ENCODE measurements around the gene PCED1B. TPM values are rescaled to one million over a fixed set of nuclear protein-coding genes. Genes with fewer than 3 reads are reported as not detected.
"Not testable (repeated sequence)": the region's sequence is repeated elsewhere in the genome, so short reads cannot be mapped to it uniquely, and the experiment has no call there.

The PCED1B gene
- total RNA-seq, 1 donor: 10.0 TPM

DNA sequence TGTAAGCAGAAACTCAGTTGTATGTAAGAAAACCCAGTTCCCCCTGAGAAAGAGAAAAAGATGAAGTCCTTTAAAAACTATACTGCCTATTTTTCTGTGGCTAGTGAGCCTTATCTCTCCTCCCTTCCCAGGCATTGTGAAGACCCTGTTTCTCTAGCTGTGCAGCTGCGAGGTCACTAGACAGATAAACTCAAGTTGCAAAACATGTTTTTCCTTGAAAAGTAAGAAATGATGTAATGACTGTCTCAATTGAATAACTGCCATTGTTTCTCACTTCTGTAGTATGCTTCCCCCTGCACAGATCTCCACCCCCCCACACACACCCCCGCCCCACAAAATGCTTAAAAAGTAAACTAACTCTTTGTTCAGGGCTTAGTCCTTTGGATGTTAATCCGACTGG lies 23.6 kb upstream of the PCED1B start:
- not testable (repeated sequence) for H3K27me3 ChIP-seq (ENCODE audit: insufficient read depth, low read length); H3K4me1 ChIP-seq (ENCODE audit: insufficient read depth, low read length); H3K4me3 ChIP-seq (ENCODE audit: low read length); H3K9me3 ChIP-seq (ENCODE audit: low read depth, low read length)

DNA sequence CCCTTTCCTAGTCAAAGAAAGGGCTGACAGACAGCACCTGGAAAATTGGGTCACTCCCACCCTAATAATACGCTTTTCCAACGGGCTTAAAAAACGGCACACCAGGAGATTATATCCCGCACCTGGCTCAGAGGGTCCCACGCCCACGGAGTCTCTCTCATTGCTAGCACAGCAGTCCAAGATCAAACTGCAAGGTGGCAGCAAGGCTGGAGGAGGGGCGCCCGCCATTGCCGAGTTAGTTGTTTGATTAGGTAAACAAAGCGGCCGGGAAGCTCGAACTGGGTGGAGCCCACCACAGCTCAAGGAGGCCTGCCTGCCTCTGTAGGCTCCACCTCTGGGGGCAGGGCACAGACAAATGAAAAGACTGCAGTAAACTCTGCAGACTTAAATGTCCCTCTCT lies 22.5 kb upstream of the PCED1B start:
- not testable (repeated sequence) for H3K4me1 ChIP-seq (ENCODE audit: insufficient read depth, low read length); H3K4me3 ChIP-seq (ENCODE audit: low read length); H3K27me3 ChIP-seq (ENCODE audit: insufficient read depth, low read length); H3K9me3 ChIP-seq (ENCODE audit: low read depth, low read length)

DNA sequence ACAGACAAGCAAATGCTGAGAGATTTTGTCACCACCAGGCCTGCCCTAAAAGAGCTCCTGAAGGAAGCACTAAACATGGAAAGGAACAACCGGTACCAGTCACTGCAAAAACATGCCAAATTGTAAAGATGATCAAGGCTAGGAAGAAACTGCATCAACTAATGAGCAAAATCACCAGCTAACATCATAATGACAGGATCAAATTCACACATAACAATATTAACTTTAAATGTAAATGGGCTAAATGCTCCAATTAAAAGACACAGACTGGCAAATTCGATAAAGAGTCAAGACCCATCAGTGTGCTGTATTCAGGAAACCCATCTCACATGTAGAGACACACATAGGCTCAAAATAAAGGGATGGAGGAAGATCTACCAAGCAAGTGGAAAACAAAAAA lies 20.8 kb upstream of the PCED1B start:
- H3K4me3 ChIP-seq (ENCODE audit: low read length); H3K9me3 ChIP-seq (ENCODE audit: low read depth, low read length); H3K4me1 ChIP-seq (ENCODE audit: insufficient read depth, low read length); H3K27me3 ChIP-seq (ENCODE audit: insufficient read depth, low read length): not testable (repeated sequence)

DNA sequence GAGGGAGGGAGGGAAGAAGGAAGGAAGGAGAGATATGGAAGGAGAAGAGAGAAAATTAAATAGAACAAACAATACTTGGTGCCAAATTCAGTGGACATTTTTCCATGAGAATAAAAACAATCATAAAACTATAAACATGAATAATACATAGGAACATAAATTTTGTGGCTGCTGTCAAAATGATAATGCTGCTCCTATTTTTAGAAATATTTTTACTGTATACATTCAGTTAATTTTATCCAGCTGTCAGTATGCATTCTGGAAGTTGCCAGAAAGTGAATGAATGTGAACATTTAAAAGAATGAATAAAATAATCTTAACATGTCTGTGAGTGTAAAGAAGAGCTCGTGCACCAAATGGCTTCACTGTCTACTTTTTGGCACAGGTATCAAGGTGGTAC lies 13.9 kb upstream of the PCED1B start:
- no peaks in the 10 kb centered on the region for H3K27me3 ChIP-seq (ENCODE audit: insufficient read depth, low read length)
- no peaks in the 10 kb centered on the region for H3K9me3 ChIP-seq (ENCODE audit: low read depth, low read length)
- H3K4me1 ChIP-seq (ENCODE audit: insufficient read depth, low read length): no peaks in the 10 kb centered on the region
- H3K4me3 ChIP-seq (ENCODE audit: low read length): no peak overlapping the region

DNA sequence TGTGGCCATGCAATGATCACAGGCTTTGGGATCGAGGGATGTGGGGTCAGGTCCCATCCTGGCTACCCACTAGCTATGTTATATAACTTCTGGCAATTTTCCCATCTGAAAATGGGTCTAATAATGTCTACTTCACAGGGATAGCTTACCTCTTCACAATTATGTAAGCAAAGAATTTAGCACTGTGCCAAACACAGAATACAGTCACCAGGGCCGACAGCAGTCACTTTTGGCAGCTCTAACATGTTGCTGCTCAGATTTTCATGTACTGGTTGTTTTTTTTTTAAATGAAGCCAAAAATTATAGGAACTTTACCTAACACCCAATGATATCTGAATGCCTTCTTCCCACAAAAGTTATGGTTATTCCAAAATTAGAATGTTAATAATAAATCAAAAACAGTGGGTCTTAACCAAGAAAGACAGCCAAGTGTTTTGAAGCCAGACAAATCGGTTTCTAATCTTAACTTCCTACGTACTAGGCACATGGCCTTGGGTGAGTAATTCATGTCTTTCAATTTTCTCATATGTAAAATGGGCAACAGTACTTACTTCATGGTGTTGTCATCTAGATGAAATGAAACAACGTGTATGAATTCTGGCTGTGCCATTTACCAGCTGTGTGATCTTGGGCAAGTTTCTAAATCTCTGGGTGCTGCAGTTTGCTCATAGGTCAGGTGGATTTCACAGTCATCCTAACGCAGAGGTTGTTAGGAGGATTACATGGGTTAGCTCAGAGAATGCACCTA lies 13.0 kb upstream of the PCED1B start:
- Histone ChIP-seq H3K27me3 (ENCODE audit: insufficient read depth, low read length) (no peaks in the 10 kb centered on the region), H3K9me3 (ENCODE audit: low read depth, low read length) (no peaks in the 10 kb centered on the region), H3K4me1 (ENCODE audit: insufficient read depth, low read length) (no peaks in the 10 kb centered on the region), H3K4me3 (ENCODE audit: low read length) (no peak overlapping the region)

DNA sequence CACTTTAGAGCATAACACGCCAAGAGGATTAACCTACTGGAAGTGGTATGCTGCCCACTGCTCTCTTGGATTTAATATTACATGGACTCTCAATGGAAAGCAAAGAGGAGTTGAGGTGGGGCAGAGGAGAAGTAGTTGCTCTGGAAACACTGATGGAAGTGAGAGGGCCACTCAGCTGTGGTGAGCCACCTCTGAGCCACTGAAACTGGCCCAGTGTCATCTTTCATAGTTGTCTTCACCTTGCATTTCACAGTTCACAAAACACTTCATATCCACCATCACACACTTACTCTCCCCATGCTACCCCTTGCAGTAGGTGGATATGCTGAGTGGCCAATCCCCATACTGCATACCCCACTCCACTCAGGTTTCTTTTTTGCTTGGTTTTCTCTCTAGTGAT lies 12.2 kb upstream of the PCED1B start:
- H3K27me3 ChIP-seq (ENCODE audit: insufficient read depth, low read length): no peaks in the 10 kb centered on the region
- H3K4me1 ChIP-seq (ENCODE audit: insufficient read depth, low read length): no peaks in the 10 kb centered on the region
- H3K9me3 ChIP-seq (ENCODE audit: low read depth, low read length): no peaks in the 10 kb centered on the region
- H3K4me3 ChIP-seq (ENCODE audit: low read length): no peak overlapping the region

DNA sequence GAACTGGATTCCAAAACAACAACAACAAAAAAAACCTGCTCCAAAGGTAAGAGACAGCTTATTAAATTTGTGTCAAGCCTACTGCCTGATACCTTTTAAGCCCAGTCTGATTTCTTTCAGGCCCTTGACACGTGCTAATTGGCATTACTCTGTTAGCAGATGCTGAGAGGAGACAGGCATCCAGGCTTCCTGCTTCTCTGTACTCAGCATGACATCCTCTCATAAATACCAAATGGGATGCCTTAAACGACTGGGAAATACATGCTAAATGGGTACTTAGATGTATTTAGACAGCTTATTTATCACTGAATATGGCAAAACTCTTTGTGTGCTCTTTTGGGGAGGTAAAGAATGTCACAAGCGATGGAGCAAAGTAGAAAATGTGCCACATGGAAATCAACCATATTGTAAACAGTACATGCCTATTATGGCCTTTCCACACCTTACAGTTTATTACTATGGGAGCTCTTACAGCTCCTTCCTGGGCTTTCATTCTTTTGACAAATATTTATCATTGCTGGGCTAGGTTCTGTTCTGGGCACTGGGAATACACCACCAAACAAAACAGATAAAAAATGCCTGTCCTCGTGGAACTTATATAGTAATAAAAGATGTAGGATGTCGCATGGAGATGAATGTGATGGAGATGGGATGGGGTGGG lies 11.5 kb upstream of the PCED1B start:
- Histone ChIP-seq H3K27me3 (ENCODE audit: insufficient read depth, low read length) (no peaks in the 10 kb centered on the region), H3K4me1 (ENCODE audit: insufficient read depth, low read length) (no peaks in the 10 kb centered on the region), H3K4me3 (ENCODE audit: low read length) (no peak overlapping the region), H3K9me3 (ENCODE audit: low read depth, low read length) (no peaks in the 10 kb centered on the region)

DNA sequence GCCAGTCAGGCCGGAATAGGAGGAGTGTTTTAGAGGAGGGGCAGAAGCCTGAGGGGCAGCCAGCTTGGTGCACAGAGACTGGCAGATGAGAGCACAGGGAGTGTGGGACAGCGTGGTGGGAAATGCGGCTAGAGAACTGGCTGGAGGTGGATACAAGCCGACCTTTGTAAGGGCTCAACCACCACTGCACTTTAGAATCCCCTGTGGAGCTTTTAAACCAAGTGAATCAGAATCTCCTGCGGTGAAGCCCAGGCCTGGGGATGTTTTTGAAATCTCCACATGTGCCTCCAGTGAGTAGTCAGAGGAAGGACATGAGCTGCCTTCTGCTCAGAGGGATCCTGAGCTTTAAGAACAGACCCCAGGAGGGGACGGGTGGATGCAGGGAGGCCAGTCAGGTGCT lies 10.9 kb upstream of the PCED1B start:
- Histone ChIP-seq H3K9me3 (ENCODE audit: low read depth, low read length) (no peaks in the 10 kb centered on the region), H3K4me3 (ENCODE audit: low read length) (no peak overlapping the region), H3K4me1 (ENCODE audit: insufficient read depth, low read length) (no peaks in the 10 kb centered on the region), H3K27me3 (ENCODE audit: insufficient read depth, low read length) (no peaks in the 10 kb centered on the region)

DNA sequence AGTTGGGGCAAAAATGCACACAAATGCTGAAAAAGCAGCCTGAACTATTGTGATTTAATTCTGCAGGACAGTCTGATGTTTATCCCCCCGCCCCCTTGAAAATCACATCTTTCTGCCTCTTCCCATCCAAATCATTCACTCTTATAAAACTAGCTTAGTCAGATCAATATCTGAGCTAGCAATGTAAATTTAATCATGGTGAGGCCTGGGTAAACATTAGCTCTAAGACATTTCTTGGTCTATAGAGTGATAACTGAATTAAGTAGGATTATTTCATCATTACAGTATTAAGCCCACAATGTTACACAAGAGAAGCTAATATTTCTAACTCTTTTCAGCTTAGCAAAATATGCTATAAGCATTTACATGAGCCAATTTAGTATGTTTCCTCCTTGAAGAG lies 9.1 kb upstream of the PCED1B start:
- no peaks in the 10 kb centered on the region for H3K9me3 ChIP-seq (ENCODE audit: low read depth, low read length)

DNA sequence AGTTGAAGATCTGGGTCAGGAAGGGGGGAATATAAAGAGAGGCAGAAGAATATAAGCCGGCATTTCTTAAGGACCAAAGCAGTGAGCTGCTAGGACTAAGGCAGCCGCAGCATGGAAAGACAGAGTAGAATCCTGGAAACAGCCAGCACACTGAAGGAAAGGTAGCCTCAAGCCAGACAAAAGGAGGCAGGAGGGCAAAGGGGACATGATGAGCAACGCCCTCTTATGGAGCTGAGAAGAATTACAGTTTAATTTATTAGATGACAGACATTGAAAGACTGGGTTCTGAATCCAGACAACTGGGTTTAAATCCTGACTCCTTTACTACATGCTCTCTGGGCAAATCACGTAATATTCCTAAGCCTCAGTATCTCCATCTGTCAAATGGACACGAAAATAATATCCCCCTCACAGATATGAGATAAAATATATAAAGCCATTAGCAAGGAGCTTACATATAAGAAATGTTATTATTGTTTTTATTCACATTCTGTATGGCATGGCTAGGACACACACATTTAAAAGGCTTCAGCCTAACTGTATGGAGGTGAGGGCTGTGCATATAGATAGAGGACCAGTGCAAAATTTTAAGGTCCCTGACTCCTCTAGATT lies 8.1 kb upstream of the PCED1B start:
- Histone ChIP-seq H3K4me1 (ENCODE audit: insufficient read depth, low read length) (no peaks in the 10 kb centered on the region), H3K4me3 (ENCODE audit: low read length) (no peak overlapping the region)

More for the DNA sequence above, 9.1 kb upstream of the PCED1B start:
- H3K4me1 ChIP-seq (ENCODE audit: insufficient read depth, low read length): no peaks in the 10 kb centered on the region
- no peak overlapping the region for H3K4me3 ChIP-seq (ENCODE audit: low read length)
- no peaks in the 10 kb centered on the region for H3K27me3 ChIP-seq (ENCODE audit: insufficient read depth, low read length)

DNA sequence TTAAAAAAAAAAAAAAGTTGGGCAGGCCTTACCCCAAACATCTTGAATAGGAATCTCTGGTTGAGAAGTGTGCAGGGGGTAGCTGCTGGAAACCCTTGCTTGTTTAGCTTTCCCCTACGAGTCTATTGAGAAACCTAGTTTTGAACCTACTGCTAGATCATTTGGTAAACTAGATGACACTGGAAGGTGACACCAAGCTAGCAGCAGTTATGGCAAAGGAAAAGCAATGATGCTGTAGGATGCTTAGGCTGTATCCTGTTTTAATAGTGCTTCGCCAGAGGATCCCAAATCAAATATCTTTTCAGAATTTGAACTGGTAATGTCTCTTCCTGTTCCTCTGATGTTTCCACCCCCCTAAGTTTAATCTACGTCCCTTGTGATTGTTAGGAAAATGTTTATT lies 5.5 kb upstream of the PCED1B start:
- no peak overlapping the region for H3K4me3 ChIP-seq (ENCODE audit: low read length)
- peaks cover 6% of the 10 kb centered on the region for H3K4me1 ChIP-seq (ENCODE audit: insufficient read depth, low read length)
- H3K27me3 ChIP-seq (ENCODE audit: insufficient read depth, low read length): peaks cover 6% of the 10 kb centered on the region
- H3K9me3 ChIP-seq (ENCODE audit: low read depth, low read length): no peaks in the 10 kb centered on the region

More for the DNA sequence above, 8.1 kb upstream of the PCED1B start:
- no peaks in the 10 kb centered on the region for H3K9me3 ChIP-seq (ENCODE audit: low read depth, low read length)
- no peaks in the 10 kb centered on the region for H3K27me3 ChIP-seq (ENCODE audit: insufficient read depth, low read length)

DNA sequence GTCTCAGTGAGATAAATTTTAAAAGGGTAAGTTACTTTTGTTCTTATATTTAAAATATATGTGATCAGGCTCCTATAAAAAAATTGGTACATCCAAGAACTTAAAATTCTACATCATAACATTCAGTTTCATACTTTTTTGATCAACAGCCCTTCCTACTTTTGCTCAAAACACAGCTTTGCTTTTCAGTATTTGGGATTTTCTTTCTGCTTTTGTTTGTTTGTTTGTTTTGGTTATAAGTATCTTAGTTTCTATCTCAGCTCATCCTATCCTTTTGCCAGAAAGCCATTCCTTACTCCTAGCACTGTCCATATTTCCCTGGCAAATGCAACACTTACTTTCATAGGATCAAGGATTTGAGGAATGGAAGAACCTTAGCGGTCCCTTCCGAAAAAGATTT lies 4.7 kb upstream of the PCED1B start:
- Histone ChIP-seq H3K4me1 (ENCODE audit: insufficient read depth, low read length) (peaks cover 9% of the 10 kb centered on the region), H3K4me3 (ENCODE audit: low read length) (no peak overlapping the region), H3K9me3 (ENCODE audit: low read depth, low read length) (no peaks in the 10 kb centered on the region), H3K27me3 (ENCODE audit: insufficient read depth, low read length) (peaks cover 6% of the 10 kb centered on the region)

DNA sequence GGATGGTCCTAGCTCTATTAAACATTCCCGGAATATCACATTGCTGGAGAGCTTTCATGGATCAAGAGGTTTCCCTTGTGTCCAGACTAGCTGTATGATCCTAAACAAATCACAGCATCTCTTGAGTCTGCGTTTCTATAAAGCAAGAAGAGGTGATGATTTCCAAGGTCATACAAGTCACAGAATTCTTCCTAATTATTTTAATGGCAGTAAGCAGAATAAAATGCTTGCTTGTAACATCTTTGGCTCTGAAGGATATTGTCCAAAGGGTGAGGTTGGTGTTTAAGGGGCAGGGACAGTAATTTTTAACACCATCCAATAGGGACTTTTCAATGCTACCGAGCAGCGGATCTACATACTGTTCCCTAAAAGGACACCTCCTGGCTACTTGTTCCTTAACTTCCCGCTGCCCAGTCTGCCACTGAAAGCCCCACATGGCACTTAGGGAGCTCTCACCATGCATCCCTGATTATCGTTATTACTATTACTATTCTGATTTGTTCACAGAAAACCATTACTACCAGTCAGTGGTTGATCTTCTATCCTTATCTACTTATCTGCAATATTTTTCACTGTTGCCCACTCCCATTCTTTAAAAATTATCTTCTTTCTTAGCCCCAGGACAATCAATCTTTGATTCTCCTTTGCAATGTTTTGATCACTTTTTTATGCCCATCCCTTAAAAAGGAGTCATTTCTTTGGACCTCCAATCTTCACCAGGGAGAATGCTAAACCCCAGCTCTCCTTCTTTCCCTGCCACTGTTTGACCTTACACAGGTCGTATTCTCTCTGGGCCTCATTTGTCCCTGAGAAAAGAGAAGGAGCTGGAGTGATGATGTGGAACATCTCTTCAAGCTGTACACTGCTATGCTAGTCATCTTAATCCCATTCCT lies 4.0 kb upstream of the PCED1B start:
- H3K4me3 ChIP-seq (ENCODE audit: low read length): no peak overlapping the region
- peaks cover 6% of the 10 kb centered on the region for H3K27me3 ChIP-seq (ENCODE audit: insufficient read depth, low read length)
- H3K9me3 ChIP-seq (ENCODE audit: low read depth, low read length): no peaks in the 10 kb centered on the region
- H3K4me1 ChIP-seq (ENCODE audit: insufficient read depth, low read length): peaks cover 11% of the 10 kb centered on the region

DNA sequence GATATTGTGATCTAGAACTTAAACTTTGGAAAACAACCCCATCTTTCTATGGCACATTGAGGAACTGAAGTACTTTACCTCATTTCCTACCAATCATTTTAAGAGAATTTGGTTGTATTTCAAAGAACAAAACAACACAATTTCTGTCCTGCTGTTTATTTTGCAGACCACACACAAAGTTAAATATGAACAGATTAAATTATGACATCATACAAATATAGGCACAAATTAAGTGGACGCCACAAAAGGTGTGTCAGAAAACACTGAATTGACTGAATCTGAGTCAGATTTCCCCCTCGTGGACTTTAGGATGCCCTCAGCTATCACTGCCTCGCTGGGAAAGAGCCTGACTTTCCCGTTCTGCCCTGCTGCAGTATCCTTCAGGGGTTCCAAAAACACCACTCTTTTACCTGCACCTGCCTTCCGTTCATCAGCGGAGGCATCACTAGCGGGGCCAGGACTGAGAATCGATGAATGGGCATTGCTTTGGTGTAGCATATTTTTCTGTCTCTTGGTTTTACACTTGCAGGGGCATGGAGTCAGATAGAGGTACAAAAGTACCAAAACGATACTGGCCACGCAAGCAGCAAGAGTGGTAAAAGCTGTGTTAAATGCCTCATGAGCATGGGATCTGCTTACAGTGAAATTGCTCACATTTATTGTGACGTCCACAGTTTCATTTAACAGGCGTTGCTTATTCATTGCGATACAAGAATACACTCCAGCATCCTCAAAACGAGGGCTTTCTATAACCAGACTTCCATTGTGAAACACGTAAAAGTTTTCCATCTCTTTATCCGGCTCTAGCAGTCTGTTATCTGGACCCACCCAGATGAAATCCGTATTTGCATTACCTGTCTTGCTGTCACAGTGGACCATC lies 2.0 kb upstream of the PCED1B start:
- H3K4me1 ChIP-seq (ENCODE audit: insufficient read depth, low read length): peaks cover 25% of the 10 kb centered on the region
- H3K4me3 ChIP-seq (ENCODE audit: low read length): no peak overlapping the region
- H3K27me3 ChIP-seq (ENCODE audit: insufficient read depth, low read length): peaks cover 6% of the 10 kb centered on the region
- no peaks in the 10 kb centered on the region for H3K9me3 ChIP-seq (ENCODE audit: low read depth, low read length)
